Body of pancreas (tissue), 4 donors: ENCODE results near the gene VEGFB.

Experiments used
- POLR2A ChIP-seq, 3 donors: fragments of 450-650 bp; IDR thresholded peaks; one replicate each; pipeline ENCODE4 v1.6.1; 2016; ENCODE audit warnings: antibody characterized with exemption in 3 of 3, mild to moderate bottlenecking in 2 of 3
- TF ChIP-seq, protein P1 (sequence below), 7 experiments: fragments of 450-650 bp in 4 of 7; fragments of 200-600 bp in 3 of 7; sonication (generic) in 3 of 7; IDR thresholded peaks; one replicate each; pipeline ENCODE4 v1.5.1; 2016 to 2019; ENCODE audit warnings: antibody characterized with exemption in 7 of 7

DNA sequence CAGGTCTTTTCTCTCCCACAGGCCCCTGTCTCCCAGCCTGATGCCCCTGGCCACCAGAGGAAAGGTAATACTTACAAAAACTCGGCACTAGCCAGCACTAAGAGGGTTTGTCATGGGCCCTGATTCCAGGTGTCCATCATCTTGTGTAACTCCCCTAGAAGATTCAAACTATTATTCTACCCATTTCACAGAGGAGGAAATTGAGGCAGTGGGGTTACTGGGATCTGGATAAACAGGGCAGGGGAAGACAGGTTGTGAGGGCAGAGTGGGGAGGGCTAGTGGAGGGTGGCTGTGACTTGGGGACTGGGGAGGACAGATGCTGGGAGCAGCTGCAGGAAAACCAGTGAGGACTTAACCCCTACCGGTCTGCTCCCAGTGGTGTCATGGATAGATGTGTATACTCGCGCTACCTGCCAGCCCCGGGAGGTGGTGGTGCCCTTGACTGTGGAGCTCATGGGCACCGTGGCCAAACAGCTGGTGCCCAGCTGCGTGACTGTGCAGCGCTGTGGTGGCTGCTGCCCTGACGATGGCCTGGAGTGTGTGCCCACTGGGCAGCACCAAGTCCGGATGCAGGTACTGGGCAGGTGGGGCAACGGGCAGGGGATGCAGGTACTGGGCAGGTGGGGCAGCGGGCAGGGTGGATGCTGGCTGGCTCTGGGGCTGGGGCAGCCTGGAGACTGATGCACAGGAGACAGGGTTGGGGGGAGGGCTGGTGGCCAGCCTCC, 1.2 kb downstream of the VEGFB start:
- TF ChIP-seq, protein P1, sequence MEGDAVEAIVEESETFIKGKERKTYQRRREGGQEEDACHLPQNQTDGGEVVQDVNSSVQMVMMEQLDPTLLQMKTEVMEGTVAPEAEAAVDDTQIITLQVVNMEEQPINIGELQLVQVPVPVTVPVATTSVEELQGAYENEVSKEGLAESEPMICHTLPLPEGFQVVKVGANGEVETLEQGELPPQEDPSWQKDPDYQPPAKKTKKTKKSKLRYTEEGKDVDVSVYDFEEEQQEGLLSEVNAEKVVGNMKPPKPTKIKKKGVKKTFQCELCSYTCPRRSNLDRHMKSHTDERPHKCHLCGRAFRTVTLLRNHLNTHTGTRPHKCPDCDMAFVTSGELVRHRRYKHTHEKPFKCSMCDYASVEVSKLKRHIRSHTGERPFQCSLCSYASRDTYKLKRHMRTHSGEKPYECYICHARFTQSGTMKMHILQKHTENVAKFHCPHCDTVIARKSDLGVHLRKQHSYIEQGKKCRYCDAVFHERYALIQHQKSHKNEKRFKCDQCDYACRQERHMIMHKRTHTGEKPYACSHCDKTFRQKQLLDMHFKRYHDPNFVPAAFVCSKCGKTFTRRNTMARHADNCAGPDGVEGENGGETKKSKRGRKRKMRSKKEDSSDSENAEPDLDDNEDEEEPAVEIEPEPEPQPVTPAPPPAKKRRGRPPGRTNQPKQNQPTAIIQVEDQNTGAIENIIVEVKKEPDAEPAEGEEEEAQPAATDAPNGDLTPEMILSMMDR (IDR thresholded peaks at IDR 0.05): no peak
- TF ChIP-seq POLR2A (IDR thresholded peaks at IDR 0.05): no peak
